Cardiac fibroblast (primary cell): ENCODE data around the gene IGFN1.

Experiments
- DNase-seq, 2 donors: peaks; one replicate each; pipeline versions ENCODE4 v3.0.0 to v3.0.0-alpha.2; 2010; ENCODE audit warnings: low read depth in 2 of 2
- H3K4me3 ChIP-seq, 2 donors: replicated peaks in 1 of 2; 1 replicate in 1 of 2; 2 replicates in 1 of 2; pipeline ENCODE4 v1.5.1; 2011; ENCODE audit warnings: low read depth in 2 of 2, low read length in 2 of 2, mild to moderate bottlenecking in 2 of 2, moderate library complexity in 1 of 2
- CTCF ChIP-seq: IDR thresholded peaks from one replicate; pipeline ENCODE4 v1.5.1; 2011; ENCODE audit warnings: low read depth, mild to moderate bottlenecking, low read length, inconsistent platforms

The IGFN1 gene

GRCh38 chr1:201214886-201215285 is 24.3 kb downstream of the IGFN1 start:
- DNase-seq = no peak
- no peak for TF ChIP-seq CTCF
- no peak overlapping the region for H3K4me3 ChIP-seq

- no peak for TF ChIP-seq CTCF
- H3K4me3 ChIP-seq = no peak overlapping the region
- DNase-seq = no peak
Measured at GRCh38 chr1:201215531-201216357, 25.1 kb downstream of the IGFN1 start.

GRCh38 chr1:201216395-201217085 is 25.9 kb downstream of the IGFN1 start:
- no peak overlapping the region for H3K4me3 ChIP-seq
- no peak for DNase-seq
- TF ChIP-seq CTCF = no peak

GRCh38 chr1:201217146-201217545 is 26.5 kb downstream of the IGFN1 start:
- TF ChIP-seq CTCF = no peak
- no peak overlapping the region for H3K4me3 ChIP-seq
- DNase-seq = no peak

GRCh38 chr1:201217851-201218250 is 27.2 kb downstream of the IGFN1 start:
- no peak for TF ChIP-seq CTCF
- no peak for DNase-seq
- no peak overlapping the region for H3K4me3 ChIP-seq

- no peak for DNase-seq
- no peak overlapping the region for H3K4me3 ChIP-seq
- no peak for TF ChIP-seq CTCF
Measured at GRCh38 chr1:201218409-201218808, 27.8 kb downstream of the IGFN1 start.
